ENCODE measurements around the gene DCTN4. TPM values are rescaled to one million over a fixed set of nuclear protein-coding genes. Genes with fewer than 3 reads are reported as not detected.
A peak's percentile ranks its signal among the peaks of the same experiment; 100 is the strongest.

DCTN4 gene
- total RNA-seq, 1 experiment from 2014 or later, result 48.5 TPM

DNA sequence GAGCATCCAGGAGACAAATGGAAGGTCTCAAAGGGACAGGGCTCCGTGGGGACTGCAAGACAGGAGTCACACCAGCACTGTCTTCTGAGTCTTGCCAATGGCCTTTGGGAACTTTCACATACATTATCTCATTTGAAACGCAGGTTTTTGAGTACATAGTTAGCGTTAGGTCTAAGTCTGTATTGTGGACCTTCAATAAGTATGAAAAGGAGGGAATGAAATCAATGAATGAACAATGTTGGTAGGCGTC is 442 bp upstream of the DCTN4 start:
- Histone ChIP-seq H2BK120ac (ENCODE audit: low read depth, low read length, poor library complexity, severe bottlenecking) (no peak overlapping the region), H4K91ac (ENCODE audit: insufficient read length, low read depth, low read length) (no peak overlapping the region), H3K79me2 (ENCODE audit: insufficient read depth, low read length) (peaks cover 2% of the 10 kb centered on the region; the same call in 1 of the 2 replicates), H2BK12ac (ENCODE audit: insufficient read length, low read depth, low read length) (no peak overlapping the region), H2AK5ac (ENCODE audit: insufficient read length, low read length) (no peak overlapping the region), H3K23ac (ENCODE audit: insufficient read length, low read depth, low read length) (no peak overlapping the region), H3K79me1 (ENCODE audit: insufficient read depth, low read depth, low read length, poor library complexity, severe bottlenecking) (peaks cover 3% of the 10 kb centered on the region), H2AFZ (ENCODE audit: low read length) (no peak overlapping the region), H3K4ac (ENCODE audit: low read depth, low read length) (no peak overlapping the region), H4K20me1 (ENCODE audit: control insufficient read depth, insufficient read depth, insufficient read length) (no peaks in the 10 kb centered on the region), H3K4me1 (ENCODE audit: insufficient read depth, low read length) (no peaks in the 10 kb centered on the region), H3T11ph (ENCODE audit: low read length) (no peak overlapping the region), H3K27ac (ENCODE audit: insufficient read length, low read depth, low read length) (no peak overlapping the region), H3K14ac (ENCODE audit: insufficient read depth, low read length) (no peak overlapping the region), H3K9ac (ENCODE audit: extremely low read depth, insufficient read length, low read length) (peak overlapping the region; percentile 9), H4K8ac (replicated peaks; ENCODE audit: insufficient read length, low read depth, low read length) (no peak overlapping the region), H2BK5ac (ENCODE audit: insufficient read length, low read length) (no peak overlapping the region), H3K4me2 (ENCODE audit: insufficient read depth, insufficient read length, low read length) (peak overlapping the region; percentile 31), H3K18ac (ENCODE audit: insufficient read length, low read depth, low read length) (peak overlapping the region; percentile 16), H3K9me3 (ENCODE audit: control insufficient read depth, low read depth, low read length) (no peaks in the 10 kb centered on the region), H2BK15ac (ENCODE audit: low read depth, low read length) (no peak overlapping the region), H2BK20ac (ENCODE audit: low read depth, low read length, poor library complexity, severe bottlenecking) (no peak overlapping the region), H4K5ac (ENCODE audit: insufficient read length, low read depth, low read length) (no peak overlapping the region), H3K27me3 (ENCODE audit: insufficient read depth, low read length) (no peaks in the 10 kb centered on the region), H3K23me2 (ENCODE audit: insufficient read length, low read depth, low read length, poor library complexity, severe bottlenecking) (peaks cover 4% of the 10 kb centered on the region), H3K56ac (ENCODE audit: insufficient read length, low read depth, low read length) (no peak overlapping the region)
- no CpG with 5 or more reads among the region's 4 CpGs for WGBS (ENCODE audit: extremely low coverage, insufficient read length, low lambda C conversion rate)
- Mint-ChIP-seq H3K4me3 (no peak overlapping the region), H3K36me3 (ENCODE audit: insufficient read depth in 1 of 3, low read depth in 3 of 3) (peaks cover 21 to 38% (median 23%) of the 10 kb centered on the region in 3 experiments), H3K9me3 (peaks cover 10 to 12% of the 10 kb centered on the region in 2 experiments; a peak in 3 of 5 replicates), H3K4me1 (peaks cover 7 to 17% of the 10 kb centered on the region in 2 experiments), H3K27ac (no peak overlapping the region; a peak in 1 of 7 replicates), H3K27me3 (ENCODE audit: low read depth) (peaks cover 11% of the 10 kb centered on the region)
- TF ChIP-seq, protein P1, sequence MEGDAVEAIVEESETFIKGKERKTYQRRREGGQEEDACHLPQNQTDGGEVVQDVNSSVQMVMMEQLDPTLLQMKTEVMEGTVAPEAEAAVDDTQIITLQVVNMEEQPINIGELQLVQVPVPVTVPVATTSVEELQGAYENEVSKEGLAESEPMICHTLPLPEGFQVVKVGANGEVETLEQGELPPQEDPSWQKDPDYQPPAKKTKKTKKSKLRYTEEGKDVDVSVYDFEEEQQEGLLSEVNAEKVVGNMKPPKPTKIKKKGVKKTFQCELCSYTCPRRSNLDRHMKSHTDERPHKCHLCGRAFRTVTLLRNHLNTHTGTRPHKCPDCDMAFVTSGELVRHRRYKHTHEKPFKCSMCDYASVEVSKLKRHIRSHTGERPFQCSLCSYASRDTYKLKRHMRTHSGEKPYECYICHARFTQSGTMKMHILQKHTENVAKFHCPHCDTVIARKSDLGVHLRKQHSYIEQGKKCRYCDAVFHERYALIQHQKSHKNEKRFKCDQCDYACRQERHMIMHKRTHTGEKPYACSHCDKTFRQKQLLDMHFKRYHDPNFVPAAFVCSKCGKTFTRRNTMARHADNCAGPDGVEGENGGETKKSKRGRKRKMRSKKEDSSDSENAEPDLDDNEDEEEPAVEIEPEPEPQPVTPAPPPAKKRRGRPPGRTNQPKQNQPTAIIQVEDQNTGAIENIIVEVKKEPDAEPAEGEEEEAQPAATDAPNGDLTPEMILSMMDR (conservative IDR thresholded peaks at IDR 0.05), result no peak
- no peak for DNase-seq

Data from H9 (cell line).